DMS153 treated with DMSO at 0.1 percent for 48 hours (cell line): ENCODE results near the gene OCSTAMP.
A peak's percentile ranks its signal among the peaks of the same experiment; 100 is the strongest.

Experiments
- DNase-seq: peaks from one replicate; lab custom pipeline; 2025; ENCODE audit not compliant: unreplicated experiment; lab: John Stamatoyannopoulos, UW

Gene OCSTAMP

GRCh38 chr20:46520976-46521579 is 29.4 kb downstream of the OCSTAMP start:
- no peak for DNase-seq

GRCh38 chr20:46520540-46520939 is 29.9 kb downstream of the OCSTAMP start:
- DNase-seq: no peak

- DNase-seq: no peak
Measured at GRCh38 chr20:46519471-46520068, 30.9 kb downstream of the OCSTAMP start.

DNA sequence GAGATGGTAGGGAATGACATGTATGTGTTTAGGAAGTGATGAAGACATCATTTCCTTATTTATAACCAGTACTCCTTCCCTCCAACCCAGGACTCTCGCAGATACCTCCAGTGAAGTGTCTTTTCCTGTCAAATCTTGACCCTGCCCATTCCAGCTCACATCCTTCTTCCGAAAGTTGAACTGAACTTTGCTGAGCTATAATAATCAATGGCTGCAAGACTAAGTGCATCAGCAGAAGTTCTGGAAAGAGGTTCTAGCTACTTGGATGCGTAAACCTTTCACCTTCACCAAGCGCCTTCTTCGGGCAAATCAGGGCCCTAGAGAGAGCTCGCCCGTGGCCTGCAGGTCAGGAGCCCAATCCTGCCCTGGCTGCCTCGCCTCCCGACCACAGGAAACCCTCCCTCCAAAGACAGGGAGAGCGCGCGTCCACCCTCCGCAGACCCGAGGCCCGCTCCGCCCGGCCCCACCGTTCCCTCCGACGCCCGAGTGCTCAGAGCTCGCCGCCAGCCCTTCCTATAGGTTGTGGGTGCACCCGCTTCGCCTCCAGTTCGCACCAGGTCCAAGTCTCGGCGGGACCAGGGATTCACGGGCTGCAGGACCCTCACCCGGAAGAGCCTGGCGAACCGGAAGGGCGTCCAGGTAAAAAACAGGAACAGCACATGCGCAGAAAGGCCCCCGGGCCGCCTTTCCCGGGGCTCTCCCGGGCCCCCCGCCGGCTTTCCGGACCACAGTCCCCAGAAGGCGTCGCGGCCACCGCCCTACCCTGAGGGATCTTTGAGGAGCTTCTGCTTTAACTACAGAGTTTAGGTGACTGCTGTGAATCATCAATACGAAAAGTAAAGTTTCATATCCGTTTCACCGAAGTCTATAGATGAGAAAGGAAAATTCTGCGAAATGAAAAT is 37.3 kb downstream of the OCSTAMP start, which contains the start of gene ZNF334:
TSS of gene ZNF334 (minus strand) at position 617 of the 902 bp plus-strand sequence. CDS start 1,457 bp downstream, outside the sequence.
- peak; percentile 75 for DNase-seq

GRCh38 chr20:46509523-46509922 is 40.9 kb downstream of the OCSTAMP start:
- DNase-seq: no peak

- no peak for DNase-seq
Measured at GRCh38 chr20:46507760-46508407, 42.6 kb downstream of the OCSTAMP start.

DNA sequence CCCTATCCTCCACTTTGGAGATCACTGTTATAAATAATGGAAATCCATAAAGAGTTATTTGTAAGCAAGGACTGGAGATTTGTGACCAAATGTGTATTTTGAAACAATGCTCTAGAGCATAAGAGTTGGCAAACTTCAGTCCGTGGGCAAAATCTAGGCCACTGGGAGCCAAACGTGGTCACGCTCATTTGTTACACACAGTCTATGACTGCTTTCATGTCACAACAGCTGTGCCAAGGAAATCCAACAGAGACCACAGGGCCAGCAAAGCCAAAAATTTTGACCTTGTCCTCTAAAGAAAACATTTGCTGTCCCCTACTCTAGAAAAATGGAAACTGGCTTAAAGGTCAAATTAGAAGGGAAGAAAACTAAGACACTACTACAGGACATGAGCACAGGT is 44.9 kb downstream of the OCSTAMP start:
- DNase-seq: no peak

- no peak for DNase-seq
Measured at GRCh38 chr20:46501961-46502360, 48.5 kb downstream of the OCSTAMP start.

GRCh38 chr20:46501337-46501942 is 49.0 kb downstream of the OCSTAMP start:
- DNase-seq: no peak

DNA sequence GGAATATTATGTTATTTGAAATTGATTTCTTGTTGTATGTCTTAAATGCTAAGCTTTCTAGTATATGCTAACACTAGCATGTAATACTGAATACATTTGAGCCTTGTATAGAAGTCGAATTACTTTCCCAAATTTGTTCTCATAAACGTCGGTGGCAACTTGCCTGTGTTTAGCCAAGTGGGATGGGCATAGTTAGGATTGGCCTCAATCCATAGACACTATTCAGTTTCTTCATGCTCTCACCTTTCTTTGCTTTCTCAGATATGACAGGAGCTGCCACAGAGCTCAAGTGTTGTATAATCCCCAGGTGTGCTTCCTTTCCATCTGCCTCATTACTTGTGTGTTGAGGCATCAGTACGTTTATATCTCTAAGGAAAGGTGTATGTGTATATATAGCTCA is 56.4 kb downstream of the OCSTAMP start:
- DNase-seq: no peak

GRCh38 chr20:46491354-46491753 is 59.1 kb downstream of the OCSTAMP start:
- DNase-seq: no peak
